ENCODE results near the gene FBXO28. TPM values are rescaled to one million over a fixed set of nuclear protein-coding genes. Genes with fewer than 3 reads are reported as not detected.

Gene FBXO28
- total RNA-seq, 1 donor from 2014 or later = 30.4 TPM

- Mint-ChIP-seq H3K27ac (peak overlapping the region; percentile 41), H3K36me3 (ENCODE audit: low read depth) (peaks cover 55% of the 10 kb centered on the region), H3K27me3 (no peaks in the 10 kb centered on the region), H3K4me1 (peaks cover 62% of the 10 kb centered on the region), H3K9me3 (peaks cover 3% of the 10 kb centered on the region), H3K4me3 (peak overlapping the region; percentile 32)
- DNase-seq (no peak), ATAC-seq (ENCODE audit: low read depth) (no peak)
- CTCF ChIA-PET = no interaction called here
- POLR2A ChIA-PET = interaction anchor here (1.0 kb wide), 1 partner anchor 48 kb away, joined by 3 read pairs; no protein-coding TSS in a partner anchor
- intact Hi-C loops (cut with micrococcal nuclease) = loop anchor here (10.0 kb wide), 1 partner anchor 1837 kb away; no protein-coding TSS in a partner anchor
- no peak for TF ChIP-seq CTCF (IDR thresholded peaks at IDR 0.05)
These were observed 74.4 kb downstream of the FBXO28 start for GRCh38 chr1:224188286-224188685.

DNA sequence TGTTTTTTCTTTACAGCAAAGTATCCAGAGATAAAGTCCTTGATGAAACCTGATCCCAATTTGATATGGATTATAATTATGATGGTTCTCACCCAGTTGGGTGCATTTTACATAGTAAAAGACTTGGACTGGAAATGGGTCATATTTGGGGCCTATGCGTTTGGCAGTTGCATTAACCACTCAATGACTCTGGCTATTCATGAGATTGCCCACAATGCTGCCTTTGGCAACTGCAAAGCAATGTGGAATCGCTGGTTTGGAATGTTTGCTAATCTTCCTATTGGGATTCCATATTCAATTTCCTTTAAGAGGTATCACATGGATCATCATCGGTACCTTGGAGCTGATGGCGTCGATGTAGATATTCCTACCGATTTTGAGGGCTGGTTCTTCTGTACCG is 75.7 kb downstream of the FBXO28 start:
- DNase-seq (no peak), ATAC-seq (ENCODE audit: low read depth) (no peak)
- no peak for TF ChIP-seq CTCF (IDR thresholded peaks at IDR 0.05)
- H3K4me3 Mint-ChIP-seq = no peak overlapping the region
- H3K9me3 Mint-ChIP-seq = peaks cover 3% of the 10 kb centered on the region
- H3K4me1 Mint-ChIP-seq = peaks cover 55% of the 10 kb centered on the region
- H3K27ac Mint-ChIP-seq = no peak overlapping the region
- H3K27me3 Mint-ChIP-seq = no peaks in the 10 kb centered on the region
- intact Hi-C loops (cut with micrococcal nuclease) = loop anchor here (10.0 kb wide), 1 partner anchor 1835 kb away; no protein-coding TSS in a partner anchor
- ChIA-PET POLR2A (no interaction called here), CTCF (no interaction called here)
- H3K36me3 Mint-ChIP-seq (ENCODE audit: low read depth) = peaks cover 60% of the 10 kb centered on the region

DNA sequence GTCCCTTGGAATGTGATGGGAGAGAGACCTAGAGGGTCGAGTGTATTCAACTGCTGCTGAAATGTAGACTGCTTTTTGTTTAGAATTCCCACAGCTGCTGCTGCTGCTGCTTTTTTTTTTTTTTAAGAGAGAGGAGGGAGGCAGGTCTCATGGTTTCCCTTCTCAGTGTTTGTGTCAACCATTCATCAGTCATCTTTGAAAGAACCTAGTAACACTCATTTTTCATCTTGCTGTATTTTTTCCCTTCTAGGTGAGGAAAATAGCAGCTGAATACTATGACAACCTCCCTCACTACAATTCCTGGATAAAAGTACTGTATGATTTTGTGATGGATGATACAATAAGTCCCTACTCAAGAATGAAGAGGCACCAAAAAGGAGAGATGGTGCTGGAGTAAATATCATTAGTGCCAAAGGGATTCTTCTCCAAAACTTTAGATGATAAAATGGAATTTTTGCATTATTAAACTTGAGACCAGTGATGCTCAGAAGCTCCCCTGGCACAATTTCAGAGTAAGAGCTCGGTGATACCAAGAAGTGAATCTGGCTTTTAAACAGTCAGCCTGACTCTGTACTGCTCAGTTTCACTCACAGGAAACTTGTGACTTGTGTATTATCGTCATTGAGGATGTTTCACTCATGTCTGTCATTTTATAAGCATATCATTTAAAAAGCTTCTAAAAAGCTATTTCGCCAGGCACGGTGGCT is 78.3 kb downstream of the FBXO28 start:
- peak overlapping the region; percentile 41 for H3K27ac Mint-ChIP-seq
- H3K4me1 Mint-ChIP-seq = peaks cover 40% of the 10 kb centered on the region
- DNase-seq (no peak), ATAC-seq (ENCODE audit: low read depth) (peak; percentile 78)
- H3K9me3 Mint-ChIP-seq = peaks cover 3% of the 10 kb centered on the region
- intact Hi-C loops (cut with micrococcal nuclease) = loop anchor here (1.0 kb wide), 1 partner anchor 9 kb away; the partner anchor contains the start of gene DEGS1
- H3K36me3 Mint-ChIP-seq (ENCODE audit: low read depth) = peaks cover 56% of the 10 kb centered on the region
- H3K4me3 Mint-ChIP-seq = peak overlapping the region; percentile 15
- TF ChIP-seq CTCF (IDR thresholded peaks at IDR 0.05) = no peak
- POLR2A ChIA-PET = interaction anchor here (0.6 to 3.3 kb wide), 8 partner anchors 8 to 48 kb away, joined by 3 to 43 read pairs (median 5); partner anchors contain the start of gene DEGS1
- CTCF ChIA-PET = no interaction called here
- H3K27me3 Mint-ChIP-seq = no peaks in the 10 kb centered on the region

GRCh38 chr1:224193319-224193966 is 79.5 kb downstream of the FBXO28 start:
- Mint-ChIP-seq H3K27me3 (no peaks in the 10 kb centered on the region), H3K4me3 (no peak overlapping the region), H3K4me1 (peaks cover 34% of the 10 kb centered on the region), H3K27ac (peak overlapping the region; percentile 24), H3K36me3 (ENCODE audit: low read depth) (peaks cover 51% of the 10 kb centered on the region), H3K9me3 (peaks cover 1% of the 10 kb centered on the region)
- DNase-seq = no peak
- intact Hi-C loops (cut with micrococcal nuclease) = no loop called here
- ChIA-PET CTCF (interaction anchor here (0.9 kb wide), 1 partner anchor 9 kb away, joined by 3 read pairs; no protein-coding TSS in a partner anchor), POLR2A (interaction anchor here (0.8 to 3.3 kb wide), 6 partner anchors 10 to 49 kb away, joined by 3 to 43 read pairs (median 5); partner anchors contain the start of gene DEGS1)
- TF ChIP-seq CTCF (IDR thresholded peaks at IDR 0.05) = no peak
- ATAC-seq (ENCODE audit: low read depth) = no peak

Data from activated B cell treated with CpG ODN at 0.5 μM for 24 hours (primary cell).